ENCODE data around the gene CCDC196. TPM values are rescaled to one million over a fixed set of nuclear protein-coding genes. Genes with fewer than 3 reads are reported as not detected.
"Not testable (repeated sequence)": the region's sequence is repeated elsewhere in the genome, so short reads cannot be mapped to it uniquely, and the experiment has no call there.

Gene CCDC196
- total RNA-seq, 1 donor, result not detected

- H3K9me3 ChIP-seq (ENCODE audit: low read depth, low read length), result no peaks in the 10 kb centered on the region
- H3K79me2 ChIP-seq (ENCODE audit: insufficient read depth, low read length), result no peaks in the 10 kb centered on the region
- no peaks in the 10 kb centered on the region for H3K27me3 ChIP-seq (ENCODE audit: insufficient read depth, low read length)
- TF ChIP-seq, protein P1, sequence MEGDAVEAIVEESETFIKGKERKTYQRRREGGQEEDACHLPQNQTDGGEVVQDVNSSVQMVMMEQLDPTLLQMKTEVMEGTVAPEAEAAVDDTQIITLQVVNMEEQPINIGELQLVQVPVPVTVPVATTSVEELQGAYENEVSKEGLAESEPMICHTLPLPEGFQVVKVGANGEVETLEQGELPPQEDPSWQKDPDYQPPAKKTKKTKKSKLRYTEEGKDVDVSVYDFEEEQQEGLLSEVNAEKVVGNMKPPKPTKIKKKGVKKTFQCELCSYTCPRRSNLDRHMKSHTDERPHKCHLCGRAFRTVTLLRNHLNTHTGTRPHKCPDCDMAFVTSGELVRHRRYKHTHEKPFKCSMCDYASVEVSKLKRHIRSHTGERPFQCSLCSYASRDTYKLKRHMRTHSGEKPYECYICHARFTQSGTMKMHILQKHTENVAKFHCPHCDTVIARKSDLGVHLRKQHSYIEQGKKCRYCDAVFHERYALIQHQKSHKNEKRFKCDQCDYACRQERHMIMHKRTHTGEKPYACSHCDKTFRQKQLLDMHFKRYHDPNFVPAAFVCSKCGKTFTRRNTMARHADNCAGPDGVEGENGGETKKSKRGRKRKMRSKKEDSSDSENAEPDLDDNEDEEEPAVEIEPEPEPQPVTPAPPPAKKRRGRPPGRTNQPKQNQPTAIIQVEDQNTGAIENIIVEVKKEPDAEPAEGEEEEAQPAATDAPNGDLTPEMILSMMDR (IDR thresholded peaks at IDR 0.05; ENCODE audit: extremely low read depth, low read depth, low read length), result no peak
- no peak overlapping the region for H3K27ac ChIP-seq (ENCODE audit: low read depth, low read length)
- H3K4me2 ChIP-seq (ENCODE audit: insufficient read depth, low read length), result no peak overlapping the region
- H2AFZ ChIP-seq (ENCODE audit: low read length), result peak overlapping the region; percentile 27
- no peaks in the 10 kb centered on the region for H4K20me1 ChIP-seq (ENCODE audit: insufficient read depth, low read length)
- no peak overlapping the region for H3K4me3 ChIP-seq (ENCODE audit: insufficient read depth, low read length)
- H3K4me1 ChIP-seq (ENCODE audit: insufficient read depth, low read length), result no peaks in the 10 kb centered on the region
- no peaks in the 10 kb centered on the region for H3K36me3 ChIP-seq (ENCODE audit: insufficient read depth, low read length)
- DNase-seq (ENCODE audit: insufficient read length, low spot score, missing footprints), result no peak
Observed at GRCh38 chr14:66498311-66498710, 12.1 kb downstream of the CCDC196 start.

GRCh38 chr14:66501592-66501991 lies 15.4 kb downstream of the CCDC196 start:
- DNase-seq (ENCODE audit: insufficient read length, low spot score, missing footprints), result no peak
- no peak overlapping the region for H3K4me3 ChIP-seq (ENCODE audit: insufficient read depth, low read length)
- H2AFZ ChIP-seq (ENCODE audit: low read length), result no peak overlapping the region
- no peaks in the 10 kb centered on the region for H4K20me1 ChIP-seq (ENCODE audit: insufficient read depth, low read length)
- H3K4me2 ChIP-seq (ENCODE audit: insufficient read depth, low read length), result no peak overlapping the region
- H3K9me3 ChIP-seq (ENCODE audit: low read depth, low read length), result no peaks in the 10 kb centered on the region
- H3K27ac ChIP-seq (ENCODE audit: low read depth, low read length), result no peak overlapping the region
- H3K36me3 ChIP-seq (ENCODE audit: insufficient read depth, low read length), result no peaks in the 10 kb centered on the region
- H3K4me1 ChIP-seq (ENCODE audit: insufficient read depth, low read length), result no peaks in the 10 kb centered on the region
- H3K27me3 ChIP-seq (ENCODE audit: insufficient read depth, low read length), result no peaks in the 10 kb centered on the region
- TF ChIP-seq, protein P1 (IDR thresholded peaks at IDR 0.05; ENCODE audit: extremely low read depth, low read depth, low read length), result no peak
- no peaks in the 10 kb centered on the region for H3K79me2 ChIP-seq (ENCODE audit: insufficient read depth, low read length)

GRCh38 chr14:66502836-66503235 lies 16.7 kb downstream of the CCDC196 start:
- H3K9me3 ChIP-seq (ENCODE audit: low read depth, low read length); H3K4me1 ChIP-seq (ENCODE audit: insufficient read depth, low read length); H2AFZ ChIP-seq (ENCODE audit: low read length); H3K27ac ChIP-seq (ENCODE audit: low read depth, low read length); H3K36me3 ChIP-seq (ENCODE audit: insufficient read depth, low read length); H3K27me3 ChIP-seq (ENCODE audit: insufficient read depth, low read length); H3K4me3 ChIP-seq (ENCODE audit: insufficient read depth, low read length); DNase-seq (ENCODE audit: insufficient read length, low spot score, missing footprints); H3K79me2 ChIP-seq (ENCODE audit: insufficient read depth, low read length); H3K4me2 ChIP-seq (ENCODE audit: insufficient read depth, low read length); H4K20me1 ChIP-seq (ENCODE audit: insufficient read depth, low read length): not testable (repeated sequence)

DNA sequence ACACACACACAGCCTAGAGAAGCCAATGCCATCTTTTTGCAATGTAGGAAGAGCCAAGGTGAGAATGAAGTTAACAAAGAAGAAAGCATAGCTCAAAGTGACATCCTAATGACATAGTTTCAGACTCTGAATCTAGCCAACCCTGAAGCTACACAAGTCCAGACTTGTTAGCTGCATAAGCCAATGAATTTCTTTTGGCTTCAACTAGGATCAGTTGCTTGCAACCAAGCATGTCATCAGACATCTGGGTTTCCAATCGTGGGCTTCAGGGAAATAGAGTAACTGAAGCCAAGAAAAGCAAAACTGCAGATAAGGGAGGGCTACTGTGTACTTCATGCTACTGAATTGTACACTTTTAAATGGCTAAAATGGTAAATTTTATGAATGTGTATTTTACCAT lies 17.4 kb downstream of the CCDC196 start:
- H3K27me3 ChIP-seq (ENCODE audit: insufficient read depth, low read length), result no peaks in the 10 kb centered on the region
- no peak for DNase-seq (ENCODE audit: insufficient read length, low spot score, missing footprints)
- H2AFZ ChIP-seq (ENCODE audit: low read length), result peak overlapping the region; percentile 12
- TF ChIP-seq, protein P1 (IDR thresholded peaks at IDR 0.05; ENCODE audit: extremely low read depth, low read depth, low read length), result no peak
- no peak overlapping the region for H3K4me2 ChIP-seq (ENCODE audit: insufficient read depth, low read length)
- no peaks in the 10 kb centered on the region for H3K9me3 ChIP-seq (ENCODE audit: low read depth, low read length)
- H3K79me2 ChIP-seq (ENCODE audit: insufficient read depth, low read length), result no peaks in the 10 kb centered on the region
- no peak overlapping the region for H3K4me3 ChIP-seq (ENCODE audit: insufficient read depth, low read length)
- H3K27ac ChIP-seq (ENCODE audit: low read depth, low read length), result no peak overlapping the region
- H3K36me3 ChIP-seq (ENCODE audit: insufficient read depth, low read length), result no peaks in the 10 kb centered on the region
- peaks cover 3% of the 10 kb centered on the region for H3K4me1 ChIP-seq (ENCODE audit: insufficient read depth, low read length)
- no peaks in the 10 kb centered on the region for H4K20me1 ChIP-seq (ENCODE audit: insufficient read depth, low read length)

All from osteoblast (primary cell).